Caki2 (cell line): ENCODE measurements around the gene UQCR11. TPM values are rescaled to one million over a fixed set of nuclear protein-coding genes. Genes with fewer than 3 reads are reported as not detected.

Experiments used
- DNase-seq: peaks from one replicate; pipeline ENCODE4 v3.0.0-alpha.2; 2015; ENCODE audit warnings: low read depth
- in situ Hi-C: cut with HindIII; loops from 2 replicates; pipeline ENCODE4 v1.10.0; 2016; ENCODE audit warnings: low sequenced_read_pairs, low pct_unique_long_range_greater_than_20kb, mixed read lengths
- total RNA-seq: library from RNA; depleted of rRNA; stranded (reverse); fragments of >200 nt; shearing (Covaris generic); gene quantifications from 2 replicates; pipeline ENCODE4 v1.2.3, GENCODE V29; 2014; ENCODE audit warnings: low replicate concordance; rRNA removed

Gene UQCR11
- total RNA-seq = 97.2 and 105 TPM in 2 replicates

DNA sequence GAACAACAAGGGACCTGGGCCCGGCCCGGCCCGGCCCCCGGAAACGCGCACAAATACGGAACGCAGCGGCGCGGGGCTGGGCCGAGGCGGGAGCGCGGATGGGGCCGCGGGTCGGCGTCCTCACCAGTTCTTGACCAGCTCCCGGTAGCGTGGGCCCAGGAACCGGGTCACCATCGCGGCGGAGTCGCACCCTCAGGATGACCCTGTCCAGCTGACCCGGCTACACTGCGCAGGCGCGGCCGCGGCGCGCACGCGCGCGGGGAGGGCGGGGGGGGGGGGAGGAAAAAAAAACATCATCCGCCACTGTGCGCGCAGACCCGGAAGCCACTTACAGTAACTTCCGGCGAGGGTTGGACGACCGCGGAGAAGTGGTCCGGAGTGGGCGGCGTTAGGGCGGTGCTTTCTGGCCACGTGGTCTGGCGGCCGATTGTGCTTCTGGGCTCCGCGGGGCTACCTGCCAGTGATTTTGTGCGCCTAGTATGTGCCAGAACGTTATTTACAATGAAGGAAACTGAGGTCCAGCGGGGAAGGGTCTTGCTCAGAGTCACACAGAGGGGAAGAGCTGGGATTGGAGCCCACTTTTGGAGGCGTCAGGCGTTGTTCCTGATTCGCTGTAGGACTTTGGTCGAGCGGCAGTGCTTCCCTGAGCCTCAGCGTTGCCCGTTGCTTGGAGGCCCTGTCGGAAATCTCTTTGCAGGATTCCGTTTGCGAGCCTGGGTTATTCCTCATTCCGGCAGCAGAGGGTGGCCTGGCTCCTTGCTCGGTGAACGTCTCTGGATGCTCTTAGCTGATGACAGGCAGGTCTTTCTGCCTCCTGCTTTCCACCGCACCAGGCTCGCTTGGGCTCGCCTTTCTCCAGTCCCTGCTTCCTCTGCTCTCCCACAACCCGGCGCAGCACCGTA lies at the start of gene UQCR11:
Gene UQCR11 (minus strand): TSS at position 227 of the 902 bp plus-strand sequence. CDS start 53 bp downstream, at position 174.
- peak; percentile 85 for DNase-seq
- in situ Hi-C loops = no loop called here

DNA sequence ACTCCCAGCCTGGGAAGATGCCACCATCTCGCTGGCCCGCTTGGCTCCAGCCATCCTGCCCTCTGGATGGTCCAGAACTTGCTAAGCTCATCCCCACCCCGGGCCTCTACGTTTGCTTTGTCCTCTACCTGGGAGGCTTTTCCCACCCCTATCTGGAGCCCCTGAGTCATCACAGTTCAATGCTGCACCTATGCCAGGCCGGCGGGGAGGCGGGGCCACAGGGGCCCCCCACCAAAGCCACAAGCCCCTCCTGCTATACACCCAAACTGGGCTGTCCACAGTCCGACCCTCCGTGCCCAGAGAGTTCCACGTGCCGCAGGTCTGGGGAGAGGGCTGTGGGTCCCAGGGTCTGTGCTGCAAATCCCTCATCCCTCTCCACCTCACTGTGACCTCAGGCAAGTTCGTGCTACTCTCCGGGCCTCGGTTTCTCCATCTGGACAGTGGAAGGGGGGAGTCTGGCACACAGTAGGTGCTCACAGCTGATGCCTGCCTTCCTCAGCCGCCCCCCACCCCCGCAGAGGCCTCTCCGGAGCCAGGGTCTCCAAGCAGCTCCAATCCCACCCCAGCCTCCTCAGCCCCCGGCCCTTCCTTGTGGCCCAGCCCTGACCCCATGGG lies 49.0 kb upstream of the UQCR11 start:
- in situ Hi-C loops = no loop called here
- DNase-seq = no peak

DNA sequence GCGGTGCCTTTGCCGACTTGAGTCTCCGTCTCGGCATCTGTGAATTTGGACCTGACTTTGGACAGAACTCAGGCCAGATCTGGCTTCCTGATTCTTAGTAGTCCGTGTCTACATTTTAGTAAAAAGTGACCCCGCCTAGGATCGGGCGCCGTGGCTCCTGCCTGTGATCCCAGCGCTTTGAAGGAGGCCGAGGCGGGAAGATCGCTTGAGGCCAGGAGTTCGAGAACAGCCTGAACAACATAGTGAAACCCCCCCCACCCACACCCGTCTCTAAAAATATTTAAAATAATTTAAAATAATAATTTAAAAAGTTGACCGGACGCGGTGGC lies 48.0 kb upstream of the UQCR11 start:
- no peak for DNase-seq
- in situ Hi-C loops = no loop called here

DNA sequence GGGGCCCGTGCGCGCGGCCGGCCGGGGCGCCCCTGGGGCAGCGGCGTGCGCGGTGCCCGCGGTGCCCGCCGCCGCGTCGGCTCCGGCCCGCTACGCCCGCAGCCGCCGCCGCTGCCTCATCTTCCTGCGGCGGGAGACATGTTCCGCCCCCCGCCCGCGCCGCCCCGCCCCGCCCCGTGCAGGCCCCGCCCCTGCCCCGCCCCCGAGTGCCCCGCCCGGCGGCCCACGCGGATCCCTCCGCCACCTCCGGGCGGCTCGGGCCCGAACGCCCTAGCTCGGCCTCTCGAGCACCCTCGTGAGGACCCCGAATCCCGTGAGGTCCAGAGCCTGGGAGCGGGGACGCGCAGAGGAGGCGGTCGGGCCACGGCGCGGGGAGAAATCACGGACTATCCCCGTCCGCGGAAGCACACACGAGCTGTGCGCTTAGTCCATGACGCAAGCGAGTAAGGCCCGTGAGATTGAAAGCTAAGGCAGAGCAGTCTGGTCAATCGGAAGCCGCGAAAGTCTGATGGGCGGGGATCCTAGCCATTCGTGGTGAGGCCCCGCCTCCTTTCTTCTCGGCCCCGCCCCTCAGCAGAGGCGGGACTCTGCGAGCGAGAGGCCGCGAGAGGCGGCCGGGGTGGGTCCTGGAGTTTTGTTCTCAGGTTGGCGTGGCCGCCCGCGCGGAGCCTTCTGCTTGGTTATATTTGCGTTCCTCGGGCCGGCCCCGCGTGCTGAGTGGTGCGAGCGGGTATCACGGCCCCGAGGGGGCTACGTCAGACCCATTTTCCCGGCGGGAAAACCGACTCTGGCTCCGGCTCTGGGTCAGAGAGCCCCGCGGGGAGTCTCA lies 47.4 kb upstream of the UQCR11 start, which contains the start of gene TCF3:
Gene TCF3 (minus strand): TSS at position 145 of the 829 bp plus-strand sequence. CDS start 2,367 bp downstream, outside the sequence.
- peak; percentile 98 for DNase-seq
- in situ Hi-C loops = no loop called here

DNA sequence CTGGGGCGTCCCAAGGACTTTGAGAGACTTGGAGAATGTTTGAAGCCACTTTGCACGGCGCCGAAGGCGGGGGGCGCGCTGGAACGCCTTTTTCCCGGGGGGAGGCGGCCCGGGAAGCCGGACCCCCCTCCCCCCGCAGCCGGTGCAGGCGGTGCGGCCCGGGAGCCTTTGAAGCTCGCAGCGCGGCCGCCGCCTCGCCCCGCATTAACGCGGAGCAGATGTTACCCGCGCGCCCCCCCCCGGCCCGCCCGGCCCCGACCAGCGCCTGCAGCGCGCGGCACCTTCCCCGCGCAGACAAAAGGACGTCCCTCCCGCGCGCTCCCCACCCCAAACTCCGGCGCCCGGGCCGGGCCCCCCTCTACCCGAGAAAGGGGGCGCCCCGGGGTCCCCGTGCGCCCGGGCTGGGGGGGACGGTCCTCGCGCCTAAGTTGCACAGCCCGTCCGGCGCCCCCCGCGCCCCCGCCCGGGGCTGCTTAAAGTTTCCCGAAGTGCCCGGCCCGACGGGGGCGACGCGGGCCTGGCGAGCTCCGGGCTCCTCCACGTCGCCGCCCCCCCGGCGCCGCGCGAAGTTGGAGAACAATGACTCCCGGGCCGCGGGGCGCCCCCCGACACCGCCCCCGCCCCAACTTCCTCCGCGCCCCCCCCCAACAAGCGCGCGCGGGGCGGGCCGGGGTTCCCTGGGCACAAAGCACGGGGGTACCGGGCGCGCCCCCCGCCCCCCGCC lies 46.5 kb upstream of the UQCR11 start:
- in situ Hi-C loops = no loop called here
- peak; percentile 19 for DNase-seq

DNA sequence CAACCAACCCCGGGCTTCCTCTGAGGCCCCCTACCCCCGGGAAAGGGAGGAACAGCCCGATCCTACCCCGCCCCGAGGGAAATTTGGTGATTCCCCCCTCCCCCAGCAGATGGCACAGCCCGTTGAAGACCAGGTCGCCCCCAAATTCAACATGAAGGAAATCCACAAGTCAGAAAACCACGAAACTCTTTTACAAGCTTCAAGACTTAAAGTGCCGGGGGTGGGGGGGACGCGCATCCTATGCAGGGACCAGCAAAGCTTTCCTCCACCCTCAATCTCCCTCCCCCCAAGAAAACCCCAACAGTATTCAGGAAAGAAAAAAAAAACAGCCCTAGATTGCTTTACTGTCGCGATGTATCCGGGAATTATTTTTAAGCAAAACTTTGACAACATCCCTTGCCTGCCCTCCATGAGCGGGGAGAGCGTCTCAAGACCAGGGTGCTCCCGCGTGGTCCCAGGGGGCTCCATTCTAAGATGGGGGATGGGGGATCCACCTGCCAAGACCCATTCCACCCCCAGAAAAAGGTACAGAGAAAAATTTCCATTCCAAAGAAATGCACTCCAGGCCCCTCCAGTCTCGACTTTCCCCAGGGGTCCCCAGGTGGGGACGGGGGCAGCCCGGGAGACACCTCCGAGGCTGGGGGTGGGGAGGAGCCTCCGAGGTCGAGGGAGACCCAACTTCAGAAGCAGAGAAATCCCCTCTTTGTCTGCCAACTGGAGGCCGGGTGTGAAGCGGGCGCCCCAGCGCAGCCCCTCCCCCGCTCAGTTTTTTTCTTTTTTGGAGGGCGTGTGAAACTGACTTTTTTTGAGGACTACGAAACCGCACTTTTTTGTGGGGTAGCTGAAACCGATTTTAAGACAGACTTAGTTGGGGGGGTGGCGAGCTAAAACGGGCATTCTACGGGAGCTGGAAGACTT lies 45.6 kb upstream of the UQCR11 start:
- in situ Hi-C loops = no loop called here
- DNase-seq = no peak

DNA sequence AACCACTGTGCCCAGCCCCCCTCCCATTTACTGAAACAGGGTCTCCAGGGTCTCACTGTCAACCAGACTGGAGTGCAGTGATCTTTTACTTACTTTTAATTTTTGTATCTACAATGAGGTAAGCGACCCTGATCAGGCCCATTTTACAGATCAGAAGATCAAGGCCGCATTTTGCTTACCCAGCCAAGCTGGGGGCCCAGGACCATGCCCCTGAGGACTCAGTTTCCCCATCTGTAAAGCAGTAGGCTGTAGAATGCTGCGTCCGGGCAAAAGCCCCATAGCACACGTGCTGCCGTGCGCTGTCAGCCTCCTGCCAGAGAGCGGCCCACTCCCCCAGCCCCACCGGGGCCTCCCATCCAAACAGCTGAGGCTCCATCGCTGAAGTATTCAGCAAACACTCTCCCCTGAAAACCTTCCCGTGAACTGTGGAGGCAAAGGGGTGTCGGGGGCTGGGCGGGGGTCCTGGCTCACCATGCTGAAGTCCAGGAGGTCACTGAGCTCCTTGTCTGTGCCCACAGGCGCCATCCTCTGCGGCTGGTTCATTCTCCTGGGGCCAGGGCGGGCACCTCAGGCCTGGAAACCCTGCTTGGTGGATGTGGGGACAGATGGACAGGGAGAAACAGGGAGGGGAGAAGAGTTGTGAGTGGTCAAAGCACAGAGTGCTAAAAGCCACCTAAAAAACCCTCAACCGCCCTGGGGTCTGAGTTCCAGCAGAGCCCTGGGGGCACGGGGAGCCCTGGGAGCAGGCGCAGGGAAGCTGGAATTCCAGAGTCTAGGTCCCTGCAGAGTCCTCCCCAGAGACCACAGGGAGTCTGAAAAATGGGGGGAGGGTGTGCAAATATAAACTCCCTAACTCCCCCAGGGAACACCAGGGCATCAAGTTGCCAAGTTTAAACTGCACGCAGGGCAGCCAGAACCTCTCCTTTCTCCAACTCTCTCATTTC lies 44.7 kb upstream of the UQCR11 start:
- DNase-seq = no peak
- in situ Hi-C loops = no loop called here

DNA sequence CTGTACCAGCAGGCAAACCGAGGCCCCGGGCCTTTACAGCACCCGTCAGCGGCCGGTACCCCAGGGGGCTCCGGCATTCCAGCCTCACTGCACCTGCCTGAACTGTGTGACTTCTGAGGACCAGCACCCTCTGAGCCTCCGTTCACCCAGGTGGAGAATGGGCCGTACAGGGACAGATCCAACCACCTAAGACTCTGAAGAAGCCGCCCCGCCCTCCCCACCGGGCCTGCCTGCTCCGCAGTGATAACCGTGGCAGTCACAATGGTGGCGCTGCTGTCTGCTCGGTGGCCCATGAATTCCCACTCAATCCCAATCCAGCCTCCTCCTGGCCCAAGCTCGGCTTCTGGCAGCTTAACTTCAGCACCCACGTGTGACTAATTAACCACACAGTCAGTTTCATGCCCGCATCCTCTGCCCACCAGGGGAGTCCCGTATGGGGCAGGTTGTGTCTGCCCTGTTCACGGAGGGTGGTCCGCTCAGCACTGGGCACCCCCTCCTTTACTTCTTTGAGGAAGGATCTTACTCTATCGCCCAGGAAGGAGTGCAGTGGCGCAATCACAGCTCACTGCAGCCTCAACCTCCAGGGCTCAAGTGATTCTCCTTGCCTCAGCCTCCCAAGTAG lies 43.8 kb upstream of the UQCR11 start:
- in situ Hi-C loops = no loop called here
- DNase-seq = no peak

DNA sequence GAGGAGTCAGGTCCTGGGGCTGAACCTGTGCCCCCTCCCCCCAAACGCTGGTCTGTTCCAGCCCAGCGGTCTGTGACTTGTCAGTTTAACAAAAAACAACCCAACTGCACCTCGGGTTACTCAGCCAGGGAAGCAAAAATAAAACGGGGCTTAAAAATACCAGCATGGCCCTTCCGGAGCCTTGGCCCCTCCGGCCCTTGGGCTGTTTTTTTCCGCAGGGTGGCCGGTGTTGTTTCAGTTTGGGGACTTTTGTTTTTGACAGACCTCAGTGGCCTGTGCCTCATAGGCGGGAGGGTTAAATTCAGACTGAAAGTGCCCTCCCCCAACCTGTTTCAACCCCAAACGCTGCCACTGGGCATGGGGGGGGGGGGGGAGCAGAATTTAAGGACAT lies 43.2 kb upstream of the UQCR11 start:
- DNase-seq = no peak

DNA sequence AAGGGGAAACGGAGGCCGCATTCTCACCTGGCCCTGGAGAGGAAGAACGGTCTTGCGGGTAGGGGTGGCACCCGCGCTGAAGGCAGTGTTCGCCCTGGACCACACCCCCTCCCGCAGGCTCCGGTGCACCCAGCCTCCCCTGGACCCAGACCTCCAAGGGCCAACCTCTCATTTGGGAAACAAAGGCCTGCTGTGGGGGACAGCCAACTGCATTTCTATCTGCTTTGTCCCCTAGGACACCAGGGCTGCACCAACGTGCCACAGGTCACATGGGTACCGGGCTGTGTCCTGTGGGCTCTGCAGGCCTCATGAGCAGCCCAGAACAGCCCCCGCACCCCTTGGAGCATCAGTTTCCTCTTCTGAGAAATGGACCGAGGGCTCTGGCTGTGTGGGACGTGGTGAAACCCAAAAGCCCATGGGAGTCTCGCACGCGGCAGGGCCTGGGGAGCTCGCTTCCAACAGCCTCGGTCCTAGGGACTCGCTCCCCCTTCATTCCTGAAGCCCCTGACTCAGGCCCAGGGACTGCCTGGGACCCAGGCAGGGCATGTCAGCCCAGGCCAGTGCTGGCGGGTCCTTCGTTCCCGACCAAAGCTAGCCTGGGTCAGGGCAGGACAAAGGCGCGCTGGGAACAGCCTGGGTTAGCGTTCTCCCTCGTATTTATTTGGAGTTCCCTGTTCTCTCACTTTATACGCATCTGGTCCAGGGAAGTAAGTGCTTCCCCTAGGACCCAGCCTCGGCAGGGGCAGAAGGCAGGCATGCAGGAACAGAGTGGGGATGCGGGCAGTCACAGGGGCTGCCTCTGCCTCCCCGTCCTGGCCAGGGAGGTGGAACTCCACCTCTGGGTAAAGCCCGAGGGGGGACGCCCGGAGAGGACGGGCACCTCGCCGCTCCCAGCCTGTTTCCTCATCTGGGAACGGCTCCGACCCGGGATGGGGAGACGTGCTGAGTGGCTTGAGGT lies 42.5 kb upstream of the UQCR11 start:
- in situ Hi-C loops = no loop called here
- no peak for DNase-seq

More for the DNA sequence above, 43.2 kb upstream of the UQCR11 start:
- in situ Hi-C loops = no loop called here

DNA sequence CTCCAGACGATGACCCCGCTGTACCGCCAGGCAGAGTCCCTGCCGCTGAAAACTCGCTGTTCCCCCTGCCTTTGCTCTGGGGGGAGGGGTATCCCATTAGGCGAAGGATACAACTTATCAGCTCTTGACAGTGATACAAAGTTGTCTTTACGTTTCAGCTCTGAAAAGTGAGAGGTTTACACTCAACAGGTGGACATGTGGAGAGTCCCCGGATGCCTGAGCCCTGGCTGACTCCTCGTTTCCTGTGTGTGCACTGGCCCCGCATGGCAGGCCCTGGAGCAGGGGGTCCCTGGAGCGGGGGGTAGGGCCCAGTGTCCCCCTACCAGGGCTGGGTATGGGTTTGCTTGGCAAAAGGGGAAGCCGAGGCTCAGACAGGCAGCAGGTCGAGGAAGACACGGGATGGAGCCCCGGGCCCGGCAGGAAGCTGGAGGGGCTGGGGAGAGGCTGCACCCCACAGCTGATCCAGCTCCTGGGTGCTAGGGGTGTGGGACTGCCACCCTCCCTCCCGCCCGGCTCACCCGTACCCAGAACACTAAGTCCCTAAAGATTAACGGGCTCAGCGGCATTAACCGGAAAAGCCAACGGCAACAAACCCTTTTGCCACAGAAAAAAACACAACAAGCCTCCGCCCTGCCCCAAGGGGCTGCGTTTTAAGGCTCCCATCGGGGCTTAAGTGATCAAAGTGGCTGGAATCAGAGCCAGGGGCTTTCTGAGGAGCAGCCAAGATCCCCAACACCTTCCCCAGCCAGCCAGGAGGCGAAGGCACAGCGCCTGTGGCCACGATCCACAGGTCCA lies 41.6 kb upstream of the UQCR11 start:
- DNase-seq = no peak
- in situ Hi-C loops = no loop called here

DNA sequence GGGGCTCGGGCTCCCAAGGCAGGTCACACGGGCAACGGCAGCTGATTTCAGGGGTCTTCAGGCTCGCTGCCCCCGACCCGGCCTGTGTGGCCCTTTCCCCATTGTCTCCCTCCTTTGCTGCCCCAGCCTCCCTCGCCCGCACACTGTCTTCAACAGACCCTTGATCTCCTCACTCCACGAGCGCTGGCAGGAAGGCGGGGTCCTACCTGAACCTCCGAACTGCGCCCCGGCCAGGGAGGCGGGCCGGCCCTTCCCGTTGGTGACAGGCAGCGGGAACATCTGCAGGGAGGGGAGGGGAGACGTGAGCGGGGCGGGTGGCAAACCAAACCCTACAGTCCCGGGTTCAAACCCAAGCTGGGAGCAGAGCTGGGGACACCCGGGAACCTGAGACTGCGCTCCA lies 40.9 kb upstream of the UQCR11 start:
- in situ Hi-C loops = no loop called here
- DNase-seq = no peak

DNA sequence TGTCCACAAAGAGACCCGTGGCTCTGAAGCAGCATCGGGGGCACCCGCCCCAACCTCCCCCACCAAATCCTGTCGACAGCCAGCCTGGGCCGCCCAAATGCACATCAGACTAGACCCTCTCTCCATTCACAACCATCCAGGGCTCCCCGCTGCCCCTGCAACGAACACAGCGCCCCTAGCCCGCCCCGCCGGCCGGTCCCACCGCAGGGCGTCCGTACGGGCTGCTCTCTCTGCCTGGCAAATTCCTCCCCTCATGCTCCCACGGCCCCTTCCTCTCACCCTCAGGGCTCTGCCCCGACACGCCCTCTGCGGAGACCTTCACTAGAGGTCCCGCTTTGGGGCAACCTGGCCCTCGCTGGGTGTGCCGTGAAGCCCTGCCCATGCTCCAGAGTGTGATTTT lies 40.0 kb upstream of the UQCR11 start:
- in situ Hi-C loops = no loop called here
- no peak for DNase-seq

DNA sequence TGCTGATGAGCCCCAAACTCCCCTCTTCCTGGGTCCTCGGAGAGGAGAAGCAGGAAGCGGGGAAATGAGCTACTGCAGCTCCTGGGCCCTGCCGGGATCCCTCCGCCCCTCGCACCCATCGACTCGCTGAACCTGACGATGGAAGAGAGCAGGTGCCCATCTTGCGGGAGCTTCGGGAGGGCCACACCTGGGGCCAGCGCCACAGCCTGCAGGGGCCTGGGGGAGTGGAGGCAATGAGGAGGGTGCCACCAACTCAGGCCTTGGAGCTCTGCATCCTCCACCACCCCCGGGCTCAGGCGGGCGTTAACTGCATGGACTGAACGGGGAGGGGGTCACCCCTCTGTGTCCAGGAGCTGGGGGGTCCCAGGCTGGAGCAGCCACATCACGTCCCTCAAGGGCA lies 38.8 kb upstream of the UQCR11 start:
- in situ Hi-C loops = no loop called here
- DNase-seq = no peak
